Kidney tubule cell (primary cell): Measurements from ENCODE around the gene ARSG.

Source experiments
- DNase-seq: peaks from one replicate; pipeline ENCODE4 v3.0.0-alpha.2; 2018; ENCODE audit warnings: low spot score

ARSG gene

GRCh38 chr17:68378268-68379176 is 87.2 kb downstream of the ARSG start:
- DNase-seq, result peak; percentile 56

GRCh38 chr17:68379177-68379510 is 87.8 kb downstream of the ARSG start:
- no peak for DNase-seq

- no peak for DNase-seq
Observed at GRCh38 chr17:68379692-68380677, 88.7 kb downstream of the ARSG start.

- peak; percentile 89 for DNase-seq
Observed at GRCh38 chr17:68381076-68381900, 90.0 kb downstream of the ARSG start.

- DNase-seq, result no peak
Observed at GRCh38 chr17:68382582-68383085, 91.3 kb downstream of the ARSG start.

GRCh38 chr17:68383120-68383442 is 91.8 kb downstream of the ARSG start:
- DNase-seq, result no peak

GRCh38 chr17:68383443-68384321 is 92.4 kb downstream of the ARSG start:
- peak; percentile 58 for DNase-seq

GRCh38 chr17:68384471-68384870 is 93.2 kb downstream of the ARSG start:
- DNase-seq, result no peak

GRCh38 chr17:68384941-68385340 is 93.6 kb downstream of the ARSG start:
- DNase-seq, result no peak

- no peak for DNase-seq
Observed at GRCh38 chr17:68385490-68386215, 94.4 kb downstream of the ARSG start.

- no peak for DNase-seq
Observed at GRCh38 chr17:68387435-68388218, 96.3 kb downstream of the ARSG start.

GRCh38 chr17:68389041-68389440 is 97.7 kb downstream of the ARSG start:
- no peak for DNase-seq

- no peak for DNase-seq
Observed at GRCh38 chr17:68390888-68391545, 99.7 kb downstream of the ARSG start.

- DNase-seq, result no peak
Observed at GRCh38 chr17:68391561-68392268, 100.4 kb downstream of the ARSG start.

- DNase-seq, result no peak
Observed at GRCh38 chr17:68394608-68395331, 103.5 kb downstream of the ARSG start.

GRCh38 chr17:68396226-68397107 is 105.2 kb downstream of the ARSG start:
- DNase-seq, result no peak
